Measurements from ENCODE around the gene BET1L.
"Not testable (repeated sequence)": the region's sequence is repeated elsewhere in the genome, so short reads cannot be mapped to it uniquely, and the experiment has no call there.

BET1L gene

DNA sequence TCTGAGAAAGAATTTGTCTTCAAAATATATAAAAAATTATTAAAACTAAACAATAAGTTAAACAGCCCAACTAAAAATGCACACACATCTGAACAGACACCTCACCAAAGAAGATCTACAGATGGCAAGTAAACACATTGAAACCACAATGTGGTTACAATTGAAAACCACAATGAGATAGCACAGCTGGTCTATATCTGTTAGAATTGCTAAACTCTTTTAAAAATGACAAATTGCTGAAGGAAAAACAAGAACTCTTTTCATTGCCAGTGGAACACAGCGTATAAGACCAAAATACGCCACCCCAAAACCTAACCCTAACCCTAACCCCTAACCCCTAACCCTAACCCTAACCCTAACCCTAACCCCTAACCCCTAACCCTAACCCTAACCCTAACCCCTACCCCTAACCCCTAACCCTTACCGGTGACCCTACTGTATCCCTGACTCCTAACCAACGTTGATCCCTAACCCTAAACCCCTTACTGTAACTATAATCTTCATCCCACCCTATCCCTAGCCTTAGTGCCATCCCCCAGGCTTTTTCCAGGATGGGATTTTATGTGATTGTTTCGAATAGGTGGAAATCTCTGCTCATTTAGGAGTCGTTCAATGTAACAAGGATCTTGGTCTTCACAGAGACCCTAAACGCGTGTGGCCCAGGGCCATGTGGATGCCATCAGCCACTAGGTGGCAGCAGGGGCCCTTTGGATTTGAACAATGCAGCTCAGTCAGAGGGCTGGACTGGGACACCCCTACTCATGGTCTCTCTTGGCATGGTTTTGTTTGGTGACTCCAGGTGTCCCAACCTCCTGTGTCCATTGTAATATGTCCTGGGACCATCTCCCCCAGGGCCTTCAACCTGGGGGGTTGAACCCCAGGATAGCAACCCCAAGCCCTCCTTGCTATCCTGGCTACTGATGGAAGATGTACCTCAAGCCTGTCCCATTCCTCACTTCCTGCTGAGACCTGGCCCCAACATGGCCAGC lies 15.4 kb downstream of the BET1L start:
- H3K36me3 Mint-ChIP-seq (ENCODE audit: insufficient read depth): not testable (repeated sequence)
- peak overlapping the region in 1 of 2 donors; percentile 72 for H3K4me3 Mint-ChIP-seq

GRCh38 chr11:190546-190945 lies 16.7 kb downstream of the BET1L start:
- H3K4me3 Mint-ChIP-seq; H3K27ac Mint-ChIP-seq; H3K36me3 Mint-ChIP-seq (ENCODE audit: insufficient read depth); H3K4me1 Mint-ChIP-seq (ENCODE audit: low read depth in 2 of 2); DNase-seq; H3K27me3 Mint-ChIP-seq; H3K9me3 Mint-ChIP-seq; ATAC-seq (replicated peaks): not testable (repeated sequence)

More for the DNA sequence above, 15.4 kb downstream of the BET1L start:
- peak overlapping the region in 1 of 2 donors; percentile 38 for H3K27ac Mint-ChIP-seq
- not testable (repeated sequence) for H3K4me1 Mint-ChIP-seq (ENCODE audit: low read depth in 2 of 2); H3K9me3 Mint-ChIP-seq; H3K27me3 Mint-ChIP-seq
- DNase-seq (peak; percentile 42 to 57 (median 47)), ATAC-seq (replicated peaks) (peak; percentile 78)

- not testable (repeated sequence) for H3K36me3 Mint-ChIP-seq (ENCODE audit: insufficient read depth); H3K4me3 Mint-ChIP-seq; H3K27me3 Mint-ChIP-seq; H3K4me1 Mint-ChIP-seq (ENCODE audit: low read depth in 2 of 2); H3K9me3 Mint-ChIP-seq; H3K27ac Mint-ChIP-seq
- ATAC-seq (replicated peaks) (peak; percentile 58), DNase-seq (peak in 1 of 3 experiments; percentile 38)
Measured at GRCh38 chr11:189843-190311, 17.3 kb downstream of the BET1L start.

DNA sequence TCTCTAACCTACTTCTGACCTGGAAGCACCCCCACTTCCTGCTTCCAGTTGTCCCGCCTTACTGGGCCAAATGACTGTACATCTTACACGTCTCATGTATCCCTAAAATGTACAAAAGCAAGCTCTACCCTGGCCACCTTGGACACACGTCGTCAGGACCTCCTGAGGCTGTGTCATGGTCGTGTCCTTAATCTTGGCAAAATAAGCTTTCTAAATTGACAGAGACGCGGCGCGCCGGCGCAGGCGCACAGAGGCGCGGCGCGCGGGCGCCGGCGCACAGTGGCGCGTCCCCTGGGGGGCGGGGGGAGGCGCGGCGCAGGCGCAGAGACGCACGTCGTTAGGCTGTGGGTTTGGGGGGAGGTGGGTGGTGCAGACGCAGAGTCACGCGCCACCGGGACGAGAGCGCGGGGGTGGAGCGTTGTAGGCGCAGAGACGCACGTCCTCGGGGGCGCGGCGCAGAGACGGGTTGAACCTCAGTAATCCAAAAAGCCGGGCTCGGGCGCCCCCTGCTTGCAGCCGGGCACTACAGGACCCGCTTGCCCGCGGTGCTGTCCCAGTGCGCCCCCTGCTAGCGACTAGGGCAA lies 17.9 kb downstream of the BET1L start:
- not testable (repeated sequence) for H3K4me1 Mint-ChIP-seq (ENCODE audit: low read depth in 2 of 2); H3K9me3 Mint-ChIP-seq; DNase-seq; H3K4me3 Mint-ChIP-seq; ATAC-seq (replicated peaks); H3K36me3 Mint-ChIP-seq (ENCODE audit: insufficient read depth); H3K27me3 Mint-ChIP-seq; H3K27ac Mint-ChIP-seq

DNA sequence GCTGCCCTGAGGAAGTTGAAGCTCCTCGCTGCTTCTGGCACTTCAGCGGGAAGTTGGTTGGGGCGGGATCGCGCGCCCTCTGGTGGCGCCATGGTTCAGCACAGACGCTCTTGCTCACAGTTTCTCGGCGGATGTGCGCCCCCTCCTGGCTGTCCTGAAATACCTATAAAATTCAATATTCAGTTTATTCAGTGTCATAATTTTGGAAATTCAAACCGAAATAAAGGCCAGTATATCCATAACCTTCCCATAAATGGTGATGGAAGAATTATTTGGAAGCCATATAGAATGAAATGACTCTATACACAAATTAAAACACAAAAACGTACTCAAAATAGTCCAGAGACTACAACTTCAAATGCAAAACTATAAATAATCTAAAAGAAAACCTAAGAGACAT lies 27.0 kb downstream of the BET1L start:
- not testable (repeated sequence) for ATAC-seq (replicated peaks); H3K27ac Mint-ChIP-seq; H3K36me3 Mint-ChIP-seq (ENCODE audit: insufficient read depth); H3K4me3 Mint-ChIP-seq; H3K4me1 Mint-ChIP-seq (ENCODE audit: low read depth in 2 of 2); H3K27me3 Mint-ChIP-seq; H3K9me3 Mint-ChIP-seq; DNase-seq
